H1 (cell line): ENCODE measurements around the gene ZNF536.

Experiments used
- EZH2 ChIP-seq: fragments of 200-600 bp; sonication (generic); IDR thresholded peaks from 2 replicates; pipeline ENCODE4 v1.7.1; 2012; ENCODE audit warnings: low read depth, mild to moderate bottlenecking, moderate library complexity, low read length, inconsistent platforms; ENCODE audit not compliant: severe bottlenecking
- POLR2A ChIP-seq, 2 experiments: IDR thresholded peaks; 1 replicate in 1 of 2; 2 replicates in 1 of 2; pipeline ENCODE4 v1.6.1; 2011; ENCODE audit warnings: low read depth in 2 of 2, low read length in 2 of 2, mild to moderate bottlenecking in 2 of 2; ENCODE audit errors: control extremely low read depth in 1 of 2
- TF ChIP-seq, protein P1 (sequence below), 3 experiments: IDR thresholded peaks; 1 replicate in 2 of 3; 2 replicates in 1 of 3; pipeline versions ENCODE4 v1.5.1 to v1.6.1; 2011; ENCODE audit warnings: low read length in 3 of 3, mild to moderate bottlenecking in 3 of 3, inconsistent platforms in 2 of 3, low read depth in 1 of 3, moderate library complexity in 1 of 3; ENCODE audit not compliant: insufficient read depth in 1 of 3; ENCODE audit errors: control extremely low read depth in 1 of 3

GRCh38 chr19:30421571-30421970 is 49.4 kb downstream of the ZNF536 start:
- TF ChIP-seq EZH2, result no peak
- no peak for TF ChIP-seq POLR2A (IDR thresholded peaks at IDR 0.05; ENCODE audit: control extremely low read depth in 1 of 2, low read depth in 2 of 2, low read length in 2 of 2)
- TF ChIP-seq, protein P1, sequence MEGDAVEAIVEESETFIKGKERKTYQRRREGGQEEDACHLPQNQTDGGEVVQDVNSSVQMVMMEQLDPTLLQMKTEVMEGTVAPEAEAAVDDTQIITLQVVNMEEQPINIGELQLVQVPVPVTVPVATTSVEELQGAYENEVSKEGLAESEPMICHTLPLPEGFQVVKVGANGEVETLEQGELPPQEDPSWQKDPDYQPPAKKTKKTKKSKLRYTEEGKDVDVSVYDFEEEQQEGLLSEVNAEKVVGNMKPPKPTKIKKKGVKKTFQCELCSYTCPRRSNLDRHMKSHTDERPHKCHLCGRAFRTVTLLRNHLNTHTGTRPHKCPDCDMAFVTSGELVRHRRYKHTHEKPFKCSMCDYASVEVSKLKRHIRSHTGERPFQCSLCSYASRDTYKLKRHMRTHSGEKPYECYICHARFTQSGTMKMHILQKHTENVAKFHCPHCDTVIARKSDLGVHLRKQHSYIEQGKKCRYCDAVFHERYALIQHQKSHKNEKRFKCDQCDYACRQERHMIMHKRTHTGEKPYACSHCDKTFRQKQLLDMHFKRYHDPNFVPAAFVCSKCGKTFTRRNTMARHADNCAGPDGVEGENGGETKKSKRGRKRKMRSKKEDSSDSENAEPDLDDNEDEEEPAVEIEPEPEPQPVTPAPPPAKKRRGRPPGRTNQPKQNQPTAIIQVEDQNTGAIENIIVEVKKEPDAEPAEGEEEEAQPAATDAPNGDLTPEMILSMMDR (IDR thresholded peaks at IDR 0.05; ENCODE audit: control extremely low read depth in 1 of 3, insufficient read depth in 1 of 3, low read depth in 1 of 3, low read length in 3 of 3), result no peak
